Fibroblast of the aortic adventitia (primary cell): Measurements from ENCODE around the gene SEC23B. TPM values are rescaled to one million over a fixed set of nuclear protein-coding genes. Genes with fewer than 3 reads are reported as not detected.
"Not testable (repeated sequence)": the region's sequence is repeated elsewhere in the genome, so short reads cannot be mapped to it uniquely, and the experiment has no call there.

ENCODE experiments used
- DNase-seq: peaks from one replicate; pipeline ENCODE4 v3.0.0-alpha.2; 2010; ENCODE audit warnings: low read depth
- H3K4me3 ChIP-seq: 2 replicates; pipeline ENCODE4 v1.5.1; 2011; ENCODE audit warnings: low read depth, mild to moderate bottlenecking, control low read depth, low read length, moderate library complexity
- CTCF ChIP-seq: IDR thresholded peaks from 2 replicates; pipeline ENCODE4 v1.5.1; 2011; ENCODE audit warnings: mild to moderate bottlenecking, low read length, control low read depth, inconsistent platforms; ENCODE audit not compliant: insufficient read depth
- total RNA-seq: library from RNA; depleted of rRNA; stranded (reverse); fragments of >200 nt; gene quantifications from 2 replicates; pipeline ENCODE4 v1.2.3, GENCODE V29; 2012; ENCODE audit warnings: low replicate concordance

The SEC23B gene
- total RNA-seq, 1 donor = 45.6 TPM

DNA sequence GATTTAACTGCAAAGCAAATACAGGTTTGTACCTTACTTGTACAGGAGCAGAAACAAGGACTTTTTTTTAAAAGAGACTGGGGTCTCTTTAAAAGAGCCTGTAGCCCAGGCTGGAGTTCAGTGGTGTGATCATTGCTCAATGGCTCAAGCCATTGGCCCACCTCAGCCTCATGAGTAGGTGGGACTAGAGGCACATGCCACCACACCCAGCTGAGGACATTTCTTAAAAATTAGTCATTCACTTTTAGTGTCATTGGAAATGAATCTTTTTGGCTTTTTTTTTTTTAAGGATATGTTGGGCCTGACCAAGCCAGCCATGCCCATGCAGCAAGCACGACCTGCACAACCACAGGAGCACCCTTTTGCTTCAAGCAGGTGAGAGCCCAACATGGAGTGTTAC lies 16.9 kb downstream of the SEC23B start:
- H3K4me3 ChIP-seq = no peak overlapping the region
- peak; percentile 60 for DNase-seq
- TF ChIP-seq CTCF = no peak

GRCh38 chr20:18526761-18527160 lies 19.0 kb downstream of the SEC23B start:
- H3K4me3 ChIP-seq, DNase-seq: not testable (repeated sequence)

DNA sequence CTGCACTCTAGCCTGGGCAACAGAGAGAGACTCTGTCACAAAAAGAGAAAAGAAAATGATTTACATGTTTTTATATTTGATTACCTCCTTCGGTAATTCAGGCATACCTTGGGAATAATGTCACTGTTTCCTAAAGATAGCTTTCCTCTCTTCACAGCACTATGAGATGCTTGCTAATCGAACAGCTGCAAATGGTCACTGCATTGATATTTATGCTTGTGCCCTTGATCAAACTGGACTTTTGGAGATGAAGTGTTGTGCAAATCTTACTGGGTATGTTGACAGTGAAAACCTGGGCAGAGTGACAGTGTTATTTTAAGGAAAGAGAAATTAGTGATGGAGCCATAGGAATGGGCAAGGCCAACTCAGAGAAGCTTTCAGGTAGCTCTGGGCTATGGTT lies 19.6 kb downstream of the SEC23B start:
- no peak for TF ChIP-seq CTCF
- no peak overlapping the region for H3K4me3 ChIP-seq
- DNase-seq = no peak

DNA sequence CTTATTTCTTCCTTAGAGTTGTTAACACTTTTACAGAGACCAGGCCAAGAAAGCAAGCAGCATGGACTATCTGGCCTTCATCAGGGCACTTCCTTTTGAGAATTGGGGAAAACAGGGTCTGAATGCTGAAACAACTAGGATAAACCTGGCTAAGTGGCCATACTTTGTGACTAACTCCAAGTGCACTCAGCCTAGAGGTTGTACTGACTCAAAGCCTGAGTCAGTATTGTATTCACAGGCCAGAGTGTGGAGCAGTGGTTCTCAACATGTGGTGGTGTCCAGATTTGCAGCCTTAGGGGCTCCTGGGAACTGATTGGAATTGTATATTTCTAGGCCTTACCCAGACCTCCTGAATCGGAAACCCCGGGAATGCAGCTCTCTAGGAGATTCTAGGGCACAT lies 20.1 kb downstream of the SEC23B start:
- peak; percentile 30 for DNase-seq

GRCh38 chr20:18529041-18529440 lies 21.3 kb downstream of the SEC23B start:
- no peak for DNase-seq
- no peak for TF ChIP-seq CTCF
- H3K4me3 ChIP-seq = no peak overlapping the region

More for the DNA sequence above, 20.1 kb downstream of the SEC23B start:
- no peak for TF ChIP-seq CTCF
- H3K4me3 ChIP-seq = no peak overlapping the region

- no peak for TF ChIP-seq CTCF
- H3K4me3 ChIP-seq = no peak overlapping the region
- DNase-seq = no peak
Measured at GRCh38 chr20:18532626-18533025, 24.9 kb downstream of the SEC23B start.

- no peak for TF ChIP-seq CTCF
- DNase-seq = no peak
- no peak overlapping the region for H3K4me3 ChIP-seq
Measured at GRCh38 chr20:18533491-18533890, 25.8 kb downstream of the SEC23B start.
